Neural cell (in vitro differentiated cells): ENCODE data around the gene ATF7IP2. TPM values are rescaled to one million over a fixed set of nuclear protein-coding genes. Genes with fewer than 3 reads are reported as not detected.
"Not testable (repeated sequence)": the region's sequence is repeated elsewhere in the genome, so short reads cannot be mapped to it uniquely, and the experiment has no call there.

Source experiments
- H2AFZ ChIP-seq: fragments of 200-600, 300-800 bp; sonication (generic), shearing (Covaris generic); 2 replicates; pipeline ENCODE4 v1.6.0; 2014; ENCODE audit warnings: low read depth, mild to moderate bottlenecking, antibody characterized with exemption, low read length, moderate library complexity
- H3F3A ChIP-seq: fragments of 200-600 bp; shearing (Covaris generic); 2 replicates; pipeline ENCODE4 v1.6.1; 2016; ENCODE audit warnings: mild to moderate bottlenecking, moderate library complexity, mixed read lengths, antibody characterized with exemption, low read length; ENCODE audit not compliant: insufficient read depth, poor library complexity, severe bottlenecking
- H3K27ac ChIP-seq: fragments of 200-600, 300-800 bp; sonication (generic), shearing (Covaris generic); 2 replicates; pipeline ENCODE4 v1.5.1; 2014; ENCODE audit warnings: mild to moderate bottlenecking, low read length, moderate library complexity
- H3K27me3 ChIP-seq: fragments of 300-800, 200-600 bp; sonication (generic), shearing (Covaris generic); 2 replicates; pipeline ENCODE4 v1.6.0; 2014; ENCODE audit warnings: mild to moderate bottlenecking, low read depth, low read length, moderate library complexity; ENCODE audit not compliant: insufficient read depth
- H3K36me3 ChIP-seq: fragments of 300-800, 200-600 bp; sonication (generic), shearing (Covaris generic); 2 replicates; pipeline ENCODE4 v1.5.1; 2014; ENCODE audit warnings: mild to moderate bottlenecking, antibody characterized with exemption, low read length, moderate library complexity; ENCODE audit not compliant: insufficient read depth
- H3K4me2 ChIP-seq: fragments of 300-800, 200-600 bp; sonication (generic), shearing (Covaris generic); 2 replicates; pipeline ENCODE4 v1.6.0; 2014; ENCODE audit warnings: mild to moderate bottlenecking, low read length
- H3K4me3 ChIP-seq: fragments of 300-800, 200-600 bp; sonication (generic), shearing (Covaris generic); 2 replicates; pipeline ENCODE4 v1.5.1; 2014; ENCODE audit warnings: mild to moderate bottlenecking, low read length, moderate library complexity
- H3K79me2 ChIP-seq: fragments of 200-600 bp; shearing (Covaris generic); replicated peaks from 2 replicates; pipeline ENCODE4 v1.6.0; 2014; ENCODE audit warnings: mild to moderate bottlenecking, low read length, moderate library complexity; ENCODE audit not compliant: insufficient read depth
- H3K9ac ChIP-seq: fragments of 300-800, 200-600 bp; sonication (generic), shearing (Covaris generic); 2 replicates; pipeline ENCODE4 v1.6.1; 2016; ENCODE audit warnings: mild to moderate bottlenecking, low read length, mixed read lengths
- H3K9me2 ChIP-seq: fragments of 200-600 bp; shearing (Covaris generic); 2 replicates; pipeline ENCODE4 v1.6.1; 2016; ENCODE audit warnings: mild to moderate bottlenecking, low read length, mixed read lengths; ENCODE audit not compliant: insufficient read depth
- H3K9me3 ChIP-seq: fragments of 200-600, 300-800 bp; sonication (generic), shearing (Covaris generic); 2 replicates; pipeline ENCODE4 v1.6.1; 2016; ENCODE audit warnings: mild to moderate bottlenecking, mixed run types, low read length, moderate library complexity, mixed read lengths
- H4K20me1 ChIP-seq: fragments of 200-600 bp; shearing (Covaris generic); 2 replicates; pipeline ENCODE4 v1.6.1; 2016; ENCODE audit warnings: mild to moderate bottlenecking, mixed run types; ENCODE audit not compliant: insufficient read depth
- EP300 ChIP-seq: fragments of 450-650 bp; conservative IDR thresholded peaks from 2 replicates; pipeline ENCODE4 v1.6.1; 2014; ENCODE audit warnings: antibody characterized with exemption, mild to moderate bottlenecking, moderate library complexity; ENCODE audit not compliant: poor library complexity, severe bottlenecking
- EZH2 ChIP-seq: fragments of 200-600, 300-800 bp; shearing (Covaris generic), sonication (generic); IDR thresholded peaks from 2 replicates; pipeline ENCODE4 v1.6.1; 2014; ENCODE audit warnings: antibody characterized with exemption, low read length, borderline replicate concordance, mild to moderate bottlenecking; ENCODE audit not compliant: insufficient read depth, poor library complexity, severe bottlenecking
- MXI1 ChIP-seq: fragments of 450-650 bp; conservative IDR thresholded peaks from 2 replicates; pipeline ENCODE4 v1.6.1; 2014; ENCODE audit warnings: antibody characterized with exemption, mild to moderate bottlenecking; ENCODE audit not compliant: poor library complexity, severe bottlenecking
- POLR2AphosphoS5 ChIP-seq: IDR thresholded peaks from 2 replicates; pipeline ENCODE4 v1.6.1; 2012
- SMC3 ChIP-seq: fragments of 450-650 bp; conservative IDR thresholded peaks from 2 replicates; pipeline ENCODE4 v1.6.1; 2014; ENCODE audit warnings: antibody characterized with exemption, mild to moderate bottlenecking, moderate library complexity; ENCODE audit not compliant: poor library complexity
- TAF1 ChIP-seq: IDR thresholded peaks from 2 replicates; pipeline ENCODE4 v1.6.1; 2012; ENCODE audit warnings: low read depth
- polyA plus RNA-seq: library from polyadenylated mRNA; depleted of rRNA; stranded (reverse); fragments of >200 nt; gene quantifications from 2 replicates; pipeline ENCODE4 v1.2.3, GENCODE V29; 2014
- TF ChIP-seq, protein P1 (sequence below): fragments of 450-650 bp; IDR thresholded peaks from 2 replicates; pipeline ENCODE4 v1.5.1; 2014; ENCODE audit warnings: antibody characterized with exemption, mild to moderate bottlenecking, moderate library complexity; ENCODE audit not compliant: poor library complexity, severe bottlenecking
- TF ChIP-seq, protein P2 (sequence below): IDR thresholded peaks from 2 replicates; pipeline ENCODE4 v1.6.1; 2012; ENCODE audit warnings: borderline replicate concordance

The ATF7IP2 gene
- polyA plus RNA-seq, 1 donor from 2014 or later: 20.9 TPM

DNA sequence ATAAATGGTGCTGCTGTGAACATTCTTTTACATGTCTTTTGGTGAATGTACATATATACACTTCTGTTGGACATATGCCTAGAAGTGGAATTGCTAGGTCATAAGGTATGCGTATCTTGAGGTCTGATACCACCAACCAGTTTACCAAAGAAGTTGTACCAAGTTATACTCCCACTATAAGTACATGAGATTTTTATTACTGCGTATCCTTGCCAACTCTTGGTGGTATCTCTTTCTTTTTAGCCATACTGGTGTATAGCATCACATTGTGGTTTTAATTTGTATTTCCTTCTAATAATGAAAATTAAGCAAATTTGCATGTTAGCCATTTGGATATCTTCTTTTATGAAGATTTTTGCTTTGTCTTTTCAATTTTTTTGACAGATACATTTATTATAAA, 80.5 kb downstream of the ATF7IP2 start:
- no peaks in the 10 kb centered on the region for H3K9me2 ChIP-seq
- no peaks in the 10 kb centered on the region for H4K20me1 ChIP-seq
- no peak overlapping the region for H3K9ac ChIP-seq
- H3F3A ChIP-seq: no peaks in the 10 kb centered on the region
- H3K4me3 ChIP-seq: no peak overlapping the region
- no peaks in the 10 kb centered on the region for H3K36me3 ChIP-seq
- H3K9me3 ChIP-seq: no peaks in the 10 kb centered on the region
- H3K27me3 ChIP-seq: no peaks in the 10 kb centered on the region
- TF ChIP-seq POLR2AphosphoS5 (no peak), EZH2 (no peak), EP300 (no peak), SMC3 (no peak)
- no peaks in the 10 kb centered on the region for H3K79me2 ChIP-seq
- no peak overlapping the region for H2AFZ ChIP-seq
- no peak overlapping the region for H3K4me2 ChIP-seq
- no peak overlapping the region for H3K27ac ChIP-seq

DNA sequence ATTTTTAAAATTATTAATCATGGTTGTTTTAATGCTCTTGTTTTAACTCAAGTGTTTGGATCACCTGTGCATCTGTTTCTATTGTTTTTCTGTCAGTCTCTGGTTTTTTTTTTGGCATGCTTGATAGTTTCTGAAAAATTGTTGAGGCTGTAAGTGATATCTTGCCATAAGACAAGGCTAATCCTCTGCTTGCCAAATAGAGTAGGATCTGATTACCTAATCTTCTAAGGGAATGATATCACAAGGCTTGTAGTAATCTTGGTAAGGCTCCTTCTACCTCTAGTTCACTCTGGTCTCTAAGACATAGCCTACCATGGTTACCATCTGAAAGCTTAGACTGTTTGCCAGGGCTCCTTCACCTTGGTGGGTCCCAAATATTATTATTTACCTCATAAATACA, 81.0 kb downstream of the ATF7IP2 start:
- no peaks in the 10 kb centered on the region for H3K79me2 ChIP-seq
- H3K36me3 ChIP-seq: no peaks in the 10 kb centered on the region
- H3K9me3 ChIP-seq: no peaks in the 10 kb centered on the region
- H3K9me2 ChIP-seq: no peaks in the 10 kb centered on the region
- H3F3A ChIP-seq: no peaks in the 10 kb centered on the region
- no peak overlapping the region for H3K9ac ChIP-seq
- H3K27me3 ChIP-seq: no peaks in the 10 kb centered on the region
- no peak overlapping the region for H2AFZ ChIP-seq
- H3K4me3 ChIP-seq: no peak overlapping the region
- no peaks in the 10 kb centered on the region for H4K20me1 ChIP-seq
- H3K4me2 ChIP-seq: no peak overlapping the region
- no peak for TF ChIP-seq TAF1
- no peak for TF ChIP-seq SMC3
- TF ChIP-seq POLR2AphosphoS5: no peak
- H3K27ac ChIP-seq: no peak overlapping the region

DNA sequence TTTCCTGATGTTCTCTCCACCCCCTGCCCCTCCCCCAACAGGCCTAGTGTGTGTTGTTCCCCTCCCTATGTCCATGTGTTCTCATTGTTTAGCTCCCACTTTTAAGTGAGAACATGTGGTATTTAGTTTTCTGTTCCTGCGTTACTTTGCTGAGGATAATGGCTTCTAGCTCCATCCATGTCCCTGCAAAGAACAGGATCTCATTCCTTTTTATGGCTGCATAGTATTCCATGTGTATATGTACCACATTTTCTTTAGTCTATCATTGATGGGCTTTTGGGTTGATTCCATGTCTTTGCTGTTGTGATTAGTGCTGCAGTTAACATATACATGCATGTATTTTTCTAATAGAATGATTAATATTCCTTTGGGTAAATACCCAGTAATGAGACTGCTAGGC, 90.8 kb downstream of the ATF7IP2 start:
- not testable (repeated sequence) for H3K9me3 ChIP-seq, H3K27ac ChIP-seq, H3K27me3 ChIP-seq, H3F3A ChIP-seq, H3K9me2 ChIP-seq, H3K4me3 ChIP-seq, H3K9ac ChIP-seq, H3K79me2 ChIP-seq, H3K36me3 ChIP-seq, H3K4me2 ChIP-seq, H4K20me1 ChIP-seq, H2AFZ ChIP-seq

DNA sequence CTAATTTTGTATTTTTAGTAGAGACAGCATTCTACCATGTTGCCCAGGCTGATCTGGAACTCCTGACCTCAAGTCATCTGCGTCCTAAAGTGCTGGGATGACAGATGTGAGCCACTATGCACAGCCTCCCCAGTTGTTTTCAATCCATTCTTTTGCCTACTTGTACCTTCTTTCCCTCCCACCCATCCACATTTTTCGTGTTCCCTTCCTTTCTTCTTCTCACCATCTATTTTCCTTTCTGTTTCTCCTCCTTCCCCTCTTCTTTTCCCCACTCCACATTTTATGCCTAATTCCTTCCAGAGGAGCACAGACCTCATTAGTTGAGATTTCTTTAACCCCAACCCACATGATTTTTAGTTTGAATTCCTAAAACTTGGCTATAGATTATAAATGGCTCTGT, 94.3 kb downstream of the ATF7IP2 start:
- Histone ChIP-seq H3K36me3 (no peaks in the 10 kb centered on the region), H3K4me2 (no peak overlapping the region), H3K9me2 (no peaks in the 10 kb centered on the region)

More for the DNA sequence above, 94.3 kb downstream of the ATF7IP2 start:
- Histone ChIP-seq H3K79me2 (no peaks in the 10 kb centered on the region), H2AFZ (no peak overlapping the region), H4K20me1 (no peaks in the 10 kb centered on the region), H3F3A (no peaks in the 10 kb centered on the region), H3K27me3 (no peaks in the 10 kb centered on the region), H3K9me3 (no peaks in the 10 kb centered on the region), H3K27ac (no peak overlapping the region), H3K4me3 (no peak overlapping the region), H3K9ac (no peak overlapping the region)
- TF ChIP-seq, protein P1, sequence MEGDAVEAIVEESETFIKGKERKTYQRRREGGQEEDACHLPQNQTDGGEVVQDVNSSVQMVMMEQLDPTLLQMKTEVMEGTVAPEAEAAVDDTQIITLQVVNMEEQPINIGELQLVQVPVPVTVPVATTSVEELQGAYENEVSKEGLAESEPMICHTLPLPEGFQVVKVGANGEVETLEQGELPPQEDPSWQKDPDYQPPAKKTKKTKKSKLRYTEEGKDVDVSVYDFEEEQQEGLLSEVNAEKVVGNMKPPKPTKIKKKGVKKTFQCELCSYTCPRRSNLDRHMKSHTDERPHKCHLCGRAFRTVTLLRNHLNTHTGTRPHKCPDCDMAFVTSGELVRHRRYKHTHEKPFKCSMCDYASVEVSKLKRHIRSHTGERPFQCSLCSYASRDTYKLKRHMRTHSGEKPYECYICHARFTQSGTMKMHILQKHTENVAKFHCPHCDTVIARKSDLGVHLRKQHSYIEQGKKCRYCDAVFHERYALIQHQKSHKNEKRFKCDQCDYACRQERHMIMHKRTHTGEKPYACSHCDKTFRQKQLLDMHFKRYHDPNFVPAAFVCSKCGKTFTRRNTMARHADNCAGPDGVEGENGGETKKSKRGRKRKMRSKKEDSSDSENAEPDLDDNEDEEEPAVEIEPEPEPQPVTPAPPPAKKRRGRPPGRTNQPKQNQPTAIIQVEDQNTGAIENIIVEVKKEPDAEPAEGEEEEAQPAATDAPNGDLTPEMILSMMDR: no peak
- TF ChIP-seq MXI1: no peak
- TF ChIP-seq TAF1: no peak
- no peak for TF ChIP-seq EP300
- TF ChIP-seq, protein P2, sequence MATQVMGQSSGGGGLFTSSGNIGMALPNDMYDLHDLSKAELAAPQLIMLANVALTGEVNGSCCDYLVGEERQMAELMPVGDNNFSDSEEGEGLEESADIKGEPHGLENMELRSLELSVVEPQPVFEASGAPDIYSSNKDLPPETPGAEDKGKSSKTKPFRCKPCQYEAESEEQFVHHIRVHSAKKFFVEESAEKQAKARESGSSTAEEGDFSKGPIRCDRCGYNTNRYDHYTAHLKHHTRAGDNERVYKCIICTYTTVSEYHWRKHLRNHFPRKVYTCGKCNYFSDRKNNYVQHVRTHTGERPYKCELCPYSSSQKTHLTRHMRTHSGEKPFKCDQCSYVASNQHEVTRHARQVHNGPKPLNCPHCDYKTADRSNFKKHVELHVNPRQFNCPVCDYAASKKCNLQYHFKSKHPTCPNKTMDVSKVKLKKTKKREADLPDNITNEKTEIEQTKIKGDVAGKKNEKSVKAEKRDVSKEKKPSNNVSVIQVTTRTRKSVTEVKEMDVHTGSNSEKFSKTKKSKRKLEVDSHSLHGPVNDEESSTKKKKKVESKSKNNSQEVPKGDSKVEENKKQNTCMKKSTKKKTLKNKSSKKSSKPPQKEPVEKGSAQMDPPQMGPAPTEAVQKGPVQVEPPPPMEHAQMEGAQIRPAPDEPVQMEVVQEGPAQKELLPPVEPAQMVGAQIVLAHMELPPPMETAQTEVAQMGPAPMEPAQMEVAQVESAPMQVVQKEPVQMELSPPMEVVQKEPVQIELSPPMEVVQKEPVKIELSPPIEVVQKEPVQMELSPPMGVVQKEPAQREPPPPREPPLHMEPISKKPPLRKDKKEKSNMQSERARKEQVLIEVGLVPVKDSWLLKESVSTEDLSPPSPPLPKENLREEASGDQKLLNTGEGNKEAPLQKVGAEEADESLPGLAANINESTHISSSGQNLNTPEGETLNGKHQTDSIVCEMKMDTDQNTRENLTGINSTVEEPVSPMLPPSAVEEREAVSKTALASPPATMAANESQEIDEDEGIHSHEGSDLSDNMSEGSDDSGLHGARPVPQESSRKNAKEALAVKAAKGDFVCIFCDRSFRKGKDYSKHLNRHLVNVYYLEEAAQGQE: no peak
